C4-2B (cell line): Measurements from ENCODE around the gene TFG.

Source experiments
- ZFX ChIP-seq: fragments of 450-650 bp; IDR thresholded peaks from 2 replicates; pipeline ENCODE4 v1.6.1; 2017
- TF ChIP-seq, protein P1 (sequence below): fragments of 450-650 bp; conservative IDR thresholded peaks from 2 replicates; pipeline ENCODE4 v1.5.1; 2017; ENCODE audit warnings: mild to moderate bottlenecking

DNA sequence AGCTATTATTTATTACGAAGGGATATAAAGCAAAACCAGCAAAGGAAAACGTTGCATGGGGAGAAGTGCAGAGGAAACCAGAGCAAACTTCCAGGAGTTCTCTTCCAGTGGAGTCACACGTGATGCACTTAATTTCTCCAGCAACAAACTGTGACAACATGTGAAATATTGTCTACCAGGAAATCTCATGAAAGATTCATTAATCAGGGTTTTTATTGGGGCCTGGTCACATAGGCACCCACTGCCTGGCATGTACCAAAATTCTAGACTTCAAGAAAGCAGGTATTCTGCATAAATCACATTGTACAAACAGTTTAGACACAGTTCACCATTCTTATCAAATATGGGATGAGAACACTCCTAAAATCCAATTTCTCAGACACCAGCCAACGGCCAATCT, 5.4 kb upstream of the TFG start:
- TF ChIP-seq, protein P1, sequence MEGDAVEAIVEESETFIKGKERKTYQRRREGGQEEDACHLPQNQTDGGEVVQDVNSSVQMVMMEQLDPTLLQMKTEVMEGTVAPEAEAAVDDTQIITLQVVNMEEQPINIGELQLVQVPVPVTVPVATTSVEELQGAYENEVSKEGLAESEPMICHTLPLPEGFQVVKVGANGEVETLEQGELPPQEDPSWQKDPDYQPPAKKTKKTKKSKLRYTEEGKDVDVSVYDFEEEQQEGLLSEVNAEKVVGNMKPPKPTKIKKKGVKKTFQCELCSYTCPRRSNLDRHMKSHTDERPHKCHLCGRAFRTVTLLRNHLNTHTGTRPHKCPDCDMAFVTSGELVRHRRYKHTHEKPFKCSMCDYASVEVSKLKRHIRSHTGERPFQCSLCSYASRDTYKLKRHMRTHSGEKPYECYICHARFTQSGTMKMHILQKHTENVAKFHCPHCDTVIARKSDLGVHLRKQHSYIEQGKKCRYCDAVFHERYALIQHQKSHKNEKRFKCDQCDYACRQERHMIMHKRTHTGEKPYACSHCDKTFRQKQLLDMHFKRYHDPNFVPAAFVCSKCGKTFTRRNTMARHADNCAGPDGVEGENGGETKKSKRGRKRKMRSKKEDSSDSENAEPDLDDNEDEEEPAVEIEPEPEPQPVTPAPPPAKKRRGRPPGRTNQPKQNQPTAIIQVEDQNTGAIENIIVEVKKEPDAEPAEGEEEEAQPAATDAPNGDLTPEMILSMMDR = no peak
- TF ChIP-seq ZFX = no peak
